ENCODE measurements around the gene IL1RL1.

Gene IL1RL1

GRCh38 chr2:102336502-102336945 is 25.2 kb downstream of the IL1RL1 start:
- DNase-seq (ENCODE audit: low spot score) = no peak

GRCh38 chr2:102337012-102337411 is 25.6 kb downstream of the IL1RL1 start:
- DNase-seq (ENCODE audit: low spot score) = no peak

- DNase-seq (ENCODE audit: low spot score) = no peak
Observed at GRCh38 chr2:102337481-102338386, 26.4 kb downstream of the IL1RL1 start.

- no peak for DNase-seq (ENCODE audit: low spot score)
Observed at GRCh38 chr2:102340778-102341177, 29.4 kb downstream of the IL1RL1 start.

- DNase-seq (ENCODE audit: low spot score) = no peak
Observed at GRCh38 chr2:102342888-102343287, 31.5 kb downstream of the IL1RL1 start.

- no peak for DNase-seq (ENCODE audit: low spot score)
Observed at GRCh38 chr2:102344397-102344796, 33.0 kb downstream of the IL1RL1 start.

GRCh38 chr2:102345329-102345920 is 34.1 kb downstream of the IL1RL1 start:
- DNase-seq (ENCODE audit: low spot score) = no peak

GRCh38 chr2:102346381-102347130 is 35.2 kb downstream of the IL1RL1 start:
- DNase-seq (ENCODE audit: low spot score) = no peak

- no peak for DNase-seq (ENCODE audit: low spot score)
Observed at GRCh38 chr2:102350137-102350793, 38.9 kb downstream of the IL1RL1 start.

- DNase-seq (ENCODE audit: low spot score) = peak; percentile 80
Observed at GRCh38 chr2:102355526-102356380, 44.4 kb downstream of the IL1RL1 start, which contains the start of gene IL18R1. TSS of gene IL18R1 (plus strand) at chr2:102355796. CDS start at chr2:102362661, 6,865 bp downstream.

- DNase-seq (ENCODE audit: low spot score) = no peak
Observed at GRCh38 chr2:102356381-102356712, 45.0 kb downstream of the IL1RL1 start.

- DNase-seq (ENCODE audit: low spot score) = no peak
Observed at GRCh38 chr2:102356741-102357140, 45.4 kb downstream of the IL1RL1 start.

- no peak for DNase-seq (ENCODE audit: low spot score)
Observed at GRCh38 chr2:102357937-102358336, 46.6 kb downstream of the IL1RL1 start.

- no peak for DNase-seq (ENCODE audit: low spot score)
Observed at GRCh38 chr2:102358496-102358895, 47.1 kb downstream of the IL1RL1 start.

- DNase-seq (ENCODE audit: low spot score) = no peak
Observed at GRCh38 chr2:102359527-102359926, 48.2 kb downstream of the IL1RL1 start.

- DNase-seq (ENCODE audit: low spot score) = no peak
Observed at GRCh38 chr2:102361632-102362241, 50.4 kb downstream of the IL1RL1 start.

- DNase-seq (ENCODE audit: low spot score) = no peak
Observed at GRCh38 chr2:102365763-102366162, 54.4 kb downstream of the IL1RL1 start.

GRCh38 chr2:102366406-102367112 is 55.2 kb downstream of the IL1RL1 start:
- DNase-seq (ENCODE audit: low spot score) = no peak

GRCh38 chr2:102367331-102367971 is 56.1 kb downstream of the IL1RL1 start:
- DNase-seq (ENCODE audit: low spot score) = no peak
